Stimulated activated naive CD8-positive, alpha-beta T cell treated with anti-CD3 and anti-CD28 coated beads, Interleukin-15, Interleukin-2, amounts not matched to agents 100 U/mL and 50 U/mL, for 24 hours (primary cell): ENCODE results near the gene MPDZ.

ENCODE experiments used
- ATAC-seq: fragments of 150-1000 bp; cut with Tn5 transposase; one replicate; pipeline ENCODE4 v1.10.0; 2021
- DNase-seq: peaks from one replicate; pipeline ENCODE4 v3.0.0; 2021

The MPDZ gene

GRCh38 chr9:13175732-13176131 lies 103.8 kb downstream of the MPDZ start:
- no peak for DNase-seq
- ATAC-seq = no peak

- ATAC-seq = no peak
- no peak for DNase-seq
Measured at GRCh38 chr9:13174906-13175639, 104.4 kb downstream of the MPDZ start.

- DNase-seq (no peak), ATAC-seq (no peak)
Measured at GRCh38 chr9:13173553-13173952, 105.9 kb downstream of the MPDZ start.

GRCh38 chr9:13171261-13171660 lies 108.2 kb downstream of the MPDZ start:
- no peak for DNase-seq
- no peak for ATAC-seq

GRCh38 chr9:13166996-13167395 lies 112.5 kb downstream of the MPDZ start:
- ATAC-seq = no peak
- no peak for DNase-seq

- ATAC-seq (no peak), DNase-seq (no peak)
Measured at GRCh38 chr9:13165956-13166355, 113.5 kb downstream of the MPDZ start.

- ATAC-seq (no peak), DNase-seq (no peak)
Measured at GRCh38 chr9:13165236-13165945, 114.1 kb downstream of the MPDZ start.

- no peak for ATAC-seq
- no peak for DNase-seq
Measured at GRCh38 chr9:13163946-13164345, 115.5 kb downstream of the MPDZ start.

GRCh38 chr9:13163287-13163686 lies 116.2 kb downstream of the MPDZ start:
- DNase-seq (no peak), ATAC-seq (no peak)

GRCh38 chr9:13160051-13160450 lies 119.4 kb downstream of the MPDZ start:
- no peak for DNase-seq
- ATAC-seq = no peak

GRCh38 chr9:13158986-13159385 lies 120.5 kb downstream of the MPDZ start:
- ATAC-seq (no peak), DNase-seq (no peak)

GRCh38 chr9:13151489-13151888 lies 128.0 kb downstream of the MPDZ start:
- DNase-seq (no peak), ATAC-seq (no peak)

GRCh38 chr9:13149454-13149853 lies 130.0 kb downstream of the MPDZ start:
- ATAC-seq = no peak
- no peak for DNase-seq

GRCh38 chr9:13146840-13147239 lies 132.7 kb downstream of the MPDZ start:
- ATAC-seq (no peak), DNase-seq (no peak)

GRCh38 chr9:13145340-13145739 lies 134.2 kb downstream of the MPDZ start:
- ATAC-seq (no peak), DNase-seq (no peak)

GRCh38 chr9:13144166-13144775 lies 135.2 kb downstream of the MPDZ start:
- ATAC-seq (no peak), DNase-seq (no peak)

- no peak for DNase-seq
- no peak for ATAC-seq
Measured at GRCh38 chr9:13143281-13143680, 136.2 kb downstream of the MPDZ start.

- ATAC-seq (no peak), DNase-seq (no peak)
Measured at GRCh38 chr9:13142776-13143175, 136.7 kb downstream of the MPDZ start.

- DNase-seq (no peak), ATAC-seq (no peak)
Measured at GRCh38 chr9:13141629-13142028, 137.9 kb downstream of the MPDZ start.

- no peak for ATAC-seq
- DNase-seq = no peak
Measured at GRCh38 chr9:13140843-13141592, 138.5 kb downstream of the MPDZ start.

- ATAC-seq (no peak), DNase-seq (no peak)
Measured at GRCh38 chr9:13139641-13140171, 139.8 kb downstream of the MPDZ start.

- ATAC-seq (no peak), DNase-seq (no peak)
Measured at GRCh38 chr9:13137426-13137825, 142.1 kb downstream of the MPDZ start.
